ENCODE data around the gene COL15A1.

COL15A1 gene

DNA sequence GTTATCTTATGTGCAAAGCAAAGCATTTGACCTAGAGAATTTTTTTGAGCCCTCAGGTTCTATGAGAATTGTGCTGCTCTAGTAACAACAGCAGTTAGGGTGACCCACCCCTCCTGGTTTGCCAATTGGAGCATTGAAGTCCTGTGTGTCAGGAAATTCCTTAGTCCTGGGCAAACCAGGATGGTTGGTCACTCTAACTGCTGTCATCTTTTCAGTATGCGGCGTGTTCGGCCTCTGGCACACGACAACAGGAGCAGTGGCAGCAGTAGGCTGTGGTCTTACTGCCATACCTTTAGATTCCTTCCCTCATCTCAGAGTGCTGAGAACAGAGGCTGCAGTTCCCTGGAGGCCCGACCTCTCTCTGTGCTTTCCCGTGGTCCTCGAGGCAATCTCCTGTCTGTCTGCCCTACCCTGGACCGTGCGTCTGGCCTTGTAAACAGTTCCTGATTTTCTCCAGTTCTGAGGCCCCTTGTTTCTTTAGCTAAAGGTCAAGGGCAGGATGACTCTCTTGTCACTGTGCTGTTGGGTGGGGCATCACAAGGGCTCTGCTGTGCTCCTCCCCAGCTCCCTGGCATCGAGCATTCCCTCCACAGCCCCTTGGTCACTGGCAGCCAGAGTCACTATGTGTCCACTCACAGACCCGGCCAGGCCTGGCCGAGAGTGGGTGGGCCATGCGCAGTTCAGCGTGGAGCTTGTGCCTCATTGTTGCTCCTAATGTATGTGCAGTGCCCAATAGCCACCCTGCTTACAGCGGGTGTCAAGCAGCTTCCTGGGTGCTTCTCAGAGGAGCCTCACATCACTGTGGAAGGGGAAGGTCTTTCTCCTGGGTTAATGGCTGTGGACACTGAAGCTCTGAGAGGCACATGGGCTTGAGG lies 18.5 kb upstream of the COL15A1 start:
- TF ChIP-seq ZFX (IDR thresholded peaks at IDR 0.05; ENCODE audit: borderline replicate concordance): no peak
- TF ChIP-seq, protein P1, sequence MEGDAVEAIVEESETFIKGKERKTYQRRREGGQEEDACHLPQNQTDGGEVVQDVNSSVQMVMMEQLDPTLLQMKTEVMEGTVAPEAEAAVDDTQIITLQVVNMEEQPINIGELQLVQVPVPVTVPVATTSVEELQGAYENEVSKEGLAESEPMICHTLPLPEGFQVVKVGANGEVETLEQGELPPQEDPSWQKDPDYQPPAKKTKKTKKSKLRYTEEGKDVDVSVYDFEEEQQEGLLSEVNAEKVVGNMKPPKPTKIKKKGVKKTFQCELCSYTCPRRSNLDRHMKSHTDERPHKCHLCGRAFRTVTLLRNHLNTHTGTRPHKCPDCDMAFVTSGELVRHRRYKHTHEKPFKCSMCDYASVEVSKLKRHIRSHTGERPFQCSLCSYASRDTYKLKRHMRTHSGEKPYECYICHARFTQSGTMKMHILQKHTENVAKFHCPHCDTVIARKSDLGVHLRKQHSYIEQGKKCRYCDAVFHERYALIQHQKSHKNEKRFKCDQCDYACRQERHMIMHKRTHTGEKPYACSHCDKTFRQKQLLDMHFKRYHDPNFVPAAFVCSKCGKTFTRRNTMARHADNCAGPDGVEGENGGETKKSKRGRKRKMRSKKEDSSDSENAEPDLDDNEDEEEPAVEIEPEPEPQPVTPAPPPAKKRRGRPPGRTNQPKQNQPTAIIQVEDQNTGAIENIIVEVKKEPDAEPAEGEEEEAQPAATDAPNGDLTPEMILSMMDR (IDR thresholded peaks at IDR 0.05): no peak
- no peak overlapping the region for H3K27ac ChIP-seq

DNA sequence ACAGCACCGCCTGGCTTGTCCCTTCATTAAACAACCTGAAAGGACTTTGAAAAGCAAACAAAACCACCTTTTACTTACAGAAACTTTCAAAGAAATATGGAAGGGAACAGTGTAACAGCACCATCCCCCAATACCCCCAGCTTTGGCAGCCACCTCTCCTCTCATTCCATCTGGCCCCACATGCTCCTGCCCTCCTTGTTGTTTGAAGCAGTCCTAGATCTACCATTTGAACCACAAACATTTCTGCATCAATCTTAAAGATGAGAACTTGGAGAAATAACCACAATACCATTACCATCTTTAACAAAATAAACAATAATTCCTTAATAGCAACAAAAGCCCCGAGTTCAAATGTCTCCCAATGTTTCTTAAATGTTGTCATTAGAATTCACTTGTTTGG lies 17.8 kb upstream of the COL15A1 start:
- no peak overlapping the region for H3K27ac ChIP-seq
- TF ChIP-seq, protein P1 (IDR thresholded peaks at IDR 0.05): no peak
- no peak for TF ChIP-seq ZFX (IDR thresholded peaks at IDR 0.05; ENCODE audit: borderline replicate concordance)

DNA sequence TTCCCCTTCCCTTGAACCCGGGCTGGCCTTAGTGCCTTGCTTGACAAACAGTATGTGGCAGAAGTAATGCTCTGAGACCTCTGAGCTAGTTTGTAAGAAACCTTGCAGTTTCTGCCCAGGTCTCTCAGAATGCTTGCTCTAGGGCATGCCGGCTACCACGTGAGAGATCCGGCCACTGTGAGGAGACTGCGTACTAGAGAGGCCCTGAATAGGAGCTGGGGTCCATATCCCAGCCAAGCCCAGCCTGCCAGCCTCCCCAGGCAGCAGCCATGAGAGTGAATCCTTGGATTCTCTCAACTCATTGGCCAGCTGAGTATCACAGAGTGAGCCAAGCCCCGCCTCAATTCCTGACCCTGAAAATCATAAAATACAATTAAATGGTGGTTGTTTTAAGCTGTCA lies 16.0 kb upstream of the COL15A1 start:
- no peak overlapping the region for H3K27ac ChIP-seq
- TF ChIP-seq, protein P1 (IDR thresholded peaks at IDR 0.05): no peak
- TF ChIP-seq ZFX (IDR thresholded peaks at IDR 0.05; ENCODE audit: borderline replicate concordance): no peak

DNA sequence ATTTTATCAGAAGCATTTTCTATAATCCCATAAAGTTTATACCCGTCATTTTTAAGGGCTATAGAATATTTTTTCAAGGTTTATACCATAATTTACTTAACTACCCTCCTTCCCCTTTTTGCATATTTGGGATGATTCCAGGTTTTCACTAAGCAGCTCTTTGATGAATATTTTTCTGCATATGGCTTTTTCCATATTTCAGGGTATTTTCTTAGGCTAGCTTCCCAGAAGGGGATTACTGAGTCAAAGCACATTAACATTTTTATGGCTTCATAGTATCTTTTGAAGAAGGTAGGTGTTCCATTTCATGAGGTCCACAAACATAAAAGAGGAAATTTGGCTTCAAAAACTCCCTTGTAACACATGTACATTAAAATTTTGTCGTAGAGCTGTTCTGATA lies 14.6 kb upstream of the COL15A1 start:
- H3K27ac ChIP-seq: no peak overlapping the region
- no peak for TF ChIP-seq ZFX (IDR thresholded peaks at IDR 0.05; ENCODE audit: borderline replicate concordance)
- TF ChIP-seq, protein P1 (IDR thresholded peaks at IDR 0.05): no peak

DNA sequence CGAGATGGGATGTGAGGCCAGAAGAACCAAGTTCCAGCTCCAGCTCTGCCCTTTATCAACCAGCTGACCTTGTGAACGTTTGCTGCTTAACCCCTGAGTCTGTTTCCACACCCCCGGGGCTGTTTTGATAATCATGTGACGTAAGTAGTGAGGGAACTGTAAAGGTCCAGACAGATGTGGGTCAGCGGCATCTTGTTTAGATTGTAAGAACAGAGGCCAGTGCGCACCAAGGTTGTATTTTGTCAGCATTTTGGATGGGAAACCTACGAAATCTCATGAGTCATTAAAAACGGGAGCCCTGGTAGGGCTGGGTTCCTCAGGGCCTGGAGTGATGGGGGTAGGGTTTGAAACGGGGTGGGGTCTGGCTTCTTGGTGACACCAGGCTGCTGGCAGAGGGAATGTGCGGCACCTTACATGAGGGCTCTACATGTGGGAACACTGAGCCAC lies 13.8 kb upstream of the COL15A1 start:
- TF ChIP-seq ZFX (IDR thresholded peaks at IDR 0.05; ENCODE audit: borderline replicate concordance): no peak
- TF ChIP-seq, protein P1 (IDR thresholded peaks at IDR 0.05): no peak
- no peak overlapping the region for H3K27ac ChIP-seq

DNA sequence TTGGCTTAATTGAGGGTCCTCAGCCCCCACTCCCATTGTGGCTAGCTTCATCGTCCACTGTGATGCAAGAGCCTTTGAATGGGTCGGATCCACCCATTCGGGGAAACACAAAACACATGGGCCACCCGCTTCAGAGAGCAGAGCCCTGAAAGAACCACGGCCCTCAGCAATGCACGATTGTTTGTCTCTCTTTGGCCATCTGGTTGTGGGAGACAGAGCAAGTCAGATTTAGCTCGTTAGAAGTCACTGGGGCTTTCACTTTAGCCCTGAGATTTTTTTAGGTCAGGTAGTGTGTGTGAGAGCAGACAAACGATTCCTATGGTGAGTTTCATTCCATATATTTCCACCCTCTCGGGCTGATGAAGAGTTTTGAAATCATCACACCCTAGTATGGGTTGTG lies 12.9 kb upstream of the COL15A1 start:
- TF ChIP-seq ZFX (IDR thresholded peaks at IDR 0.05; ENCODE audit: borderline replicate concordance): no peak
- TF ChIP-seq, protein P1 (IDR thresholded peaks at IDR 0.05): no peak
- H3K27ac ChIP-seq: no peak overlapping the region
